Gastrocnemius medialis (tissue), 4 donors: ENCODE data around the gene BBOX1. TPM values are rescaled to one million over a fixed set of nuclear protein-coding genes. Genes with fewer than 3 reads are reported as not detected.
A peak's percentile ranks its signal among the peaks of the same experiment; 100 is the strongest.

Source experiments
- ATAC-seq, 2 donors: fragments of 150-250 bp; one replicate each; pipeline ENCODE4 v1.9.1; 2016
- DNase-seq, 2 donors: peaks; one replicate each; pipeline ENCODE4 v3.0.0-alpha.2; 2019
- H3K27ac ChIP-seq, 4 donors: fragments of 200-600 bp; sonication (generic); 1 replicate in 1 of 4; 2 replicates in 3 of 4; pipeline ENCODE4 v1.5.1; 2016 to 2018; ENCODE audit warnings: mild to moderate bottlenecking in 2 of 4, moderate library complexity in 1 of 4
- H3K27me3 ChIP-seq, 3 donors: fragments of 200-600 bp; sonication (generic) in 2 of 3; 1 replicate in 1 of 3; 2 replicates in 2 of 3; pipeline versions ENCODE4 v1.5.1 to v1.6.0; 2016 to 2019; ENCODE audit warnings: mild to moderate bottlenecking in 1 of 3, moderate library complexity in 1 of 3
- H3K36me3 ChIP-seq, 2 donors: fragments of 200-600 bp; sonication (generic) in 1 of 2; one replicate each; pipeline ENCODE4 v1.5.1; 2017 to 2018
- H3K4me1 ChIP-seq, 2 donors: fragments of 200-600 bp; sonication (generic) in 1 of 2; one replicate each; pipeline ENCODE4 v1.5.1; 2016 to 2017; ENCODE audit warnings: mild to moderate bottlenecking in 2 of 2
- H3K4me3 ChIP-seq, 4 donors: fragments of 200-600 bp; sonication (generic) in 3 of 4; 1 replicate in 1 of 4; 2 replicates in 3 of 4; pipeline ENCODE4 v1.5.1; 2016 to 2019; ENCODE audit warnings: mild to moderate bottlenecking in 2 of 4
- H3K9me3 ChIP-seq, 3 donors: fragments of 200-600 bp; sonication (generic) in 2 of 3; 1 replicate in 1 of 3; 2 replicates in 2 of 3; pipeline ENCODE4 v1.5.1; 2016 to 2019
- POLR2A ChIP-seq, 2 donors: fragments of 450-650 bp; IDR thresholded peaks; one replicate each; pipeline ENCODE4 v1.6.1; 2017; ENCODE audit warnings: antibody characterized with exemption in 2 of 2, mild to moderate bottlenecking in 2 of 2, moderate library complexity in 2 of 2
- in situ Hi-C, 4 donors: fragments of 200-750 bp; cut with MboI; loops; one replicate each; pipeline versions ENCODE4 v1.15.0 to v1.8.0; 2017; ENCODE audit warnings: low sequenced_read_pairs in 4 of 4
- intact Hi-C: fragments of 100-400 bp; cut with DNase I; formaldehyde crosslinking; loops from one replicate; pipeline ENCODE4 v1.15.1; 2023; ENCODE audit warnings: low total_unique reads
- total RNA-seq, 4 donors: library from RNA; depleted of rRNA; stranded (reverse); fragments of >200 nt; gene quantifications; one replicate each; pipeline versions ENCODE4 v1.1.0 to v1.2.3, GENCODE V29; 2016
- TF ChIP-seq, protein P1 (sequence below), 5 experiments: fragments of 450-650 bp in 3 of 5; fragments of 200-600 bp in 2 of 5; sonication (generic) in 2 of 5; IDR thresholded peaks in 4 of 5; conservative IDR thresholded peaks in 1 of 5; 1 replicate in 4 of 5; 2 replicates in 1 of 5; pipeline ENCODE4 v1.5.1; 2016 to 2019; ENCODE audit warnings: antibody characterized with exemption in 5 of 5, mild to moderate bottlenecking in 3 of 5, moderate library complexity in 3 of 5

The BBOX1 gene
- total RNA-seq, 4 donors from 2014 or later = 0.25 to 10.2 (median 0.65) TPM; not detected in 1

- ATAC-seq (no peak), DNase-seq (no peak)
- Histone ChIP-seq H3K9me3 (no peaks in the 10 kb centered on the region), H3K27me3 (no peaks in the 10 kb centered on the region), H3K4me3 (no peak overlapping the region), H3K4me1 (no peaks in the 10 kb centered on the region), H3K27ac (no peak overlapping the region), H3K36me3 (no peaks in the 10 kb centered on the region)
- in situ Hi-C loops (no loop called here), intact Hi-C loops (no loop called here)
- TF ChIP-seq, protein P1, sequence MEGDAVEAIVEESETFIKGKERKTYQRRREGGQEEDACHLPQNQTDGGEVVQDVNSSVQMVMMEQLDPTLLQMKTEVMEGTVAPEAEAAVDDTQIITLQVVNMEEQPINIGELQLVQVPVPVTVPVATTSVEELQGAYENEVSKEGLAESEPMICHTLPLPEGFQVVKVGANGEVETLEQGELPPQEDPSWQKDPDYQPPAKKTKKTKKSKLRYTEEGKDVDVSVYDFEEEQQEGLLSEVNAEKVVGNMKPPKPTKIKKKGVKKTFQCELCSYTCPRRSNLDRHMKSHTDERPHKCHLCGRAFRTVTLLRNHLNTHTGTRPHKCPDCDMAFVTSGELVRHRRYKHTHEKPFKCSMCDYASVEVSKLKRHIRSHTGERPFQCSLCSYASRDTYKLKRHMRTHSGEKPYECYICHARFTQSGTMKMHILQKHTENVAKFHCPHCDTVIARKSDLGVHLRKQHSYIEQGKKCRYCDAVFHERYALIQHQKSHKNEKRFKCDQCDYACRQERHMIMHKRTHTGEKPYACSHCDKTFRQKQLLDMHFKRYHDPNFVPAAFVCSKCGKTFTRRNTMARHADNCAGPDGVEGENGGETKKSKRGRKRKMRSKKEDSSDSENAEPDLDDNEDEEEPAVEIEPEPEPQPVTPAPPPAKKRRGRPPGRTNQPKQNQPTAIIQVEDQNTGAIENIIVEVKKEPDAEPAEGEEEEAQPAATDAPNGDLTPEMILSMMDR (IDR thresholded peaks at IDR 0.05 in 4 of 5, conservative IDR thresholded peaks at IDR 0.05 in 1 of 5) = no peak
- TF ChIP-seq POLR2A (IDR thresholded peaks at IDR 0.05) = no peak
Observed at GRCh38 chr11:27024865-27025264, 15.8 kb upstream of the BBOX1 start.

DNA sequence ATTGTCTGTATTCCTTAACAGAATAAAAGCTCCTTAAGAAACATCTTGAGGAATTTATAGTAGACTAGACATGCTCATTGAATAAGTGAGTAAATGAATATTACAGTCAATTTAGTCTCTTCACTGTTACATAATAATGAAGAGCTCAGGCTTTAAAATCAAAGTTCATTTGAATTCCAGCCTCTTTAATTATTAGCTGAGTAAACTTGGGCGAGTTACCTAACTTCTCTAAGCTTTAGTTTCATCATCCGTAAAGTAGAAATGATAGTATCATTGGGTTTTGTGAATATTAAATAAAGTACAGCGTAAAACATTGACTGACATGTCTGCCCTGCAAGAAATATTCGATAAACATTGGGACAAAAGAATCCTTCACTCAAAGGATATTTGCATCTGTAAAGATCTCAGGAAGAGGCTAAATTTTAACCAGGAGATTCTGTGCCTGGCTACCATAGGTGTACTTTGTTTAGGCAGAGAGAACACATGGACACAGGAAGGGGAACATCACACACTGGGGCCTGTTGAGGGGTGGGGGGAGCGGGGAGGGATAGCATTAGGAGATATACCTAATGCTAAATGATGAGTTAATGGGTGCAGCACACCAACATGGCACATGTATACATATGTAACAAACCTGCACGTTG, 15.2 kb upstream of the BBOX1 start:
- Histone ChIP-seq H3K27me3 (no peaks in the 10 kb centered on the region), H3K36me3 (no peaks in the 10 kb centered on the region), H3K4me1 (no peaks in the 10 kb centered on the region), H3K9me3 (no peaks in the 10 kb centered on the region), H3K4me3 (no peak overlapping the region), H3K27ac (no peak overlapping the region)
- intact Hi-C loops (no loop called here), in situ Hi-C loops (no loop called here)
- no peak for ATAC-seq
- TF ChIP-seq, protein P1 (IDR thresholded peaks at IDR 0.05 in 4 of 5, conservative IDR thresholded peaks at IDR 0.05 in 1 of 5) = no peak
- no peak for TF ChIP-seq POLR2A (IDR thresholded peaks at IDR 0.05)
- no peak for DNase-seq

- DNase-seq (no peak), ATAC-seq (no peak)
- Histone ChIP-seq H3K4me3 (no peak overlapping the region), H3K27me3 (no peaks in the 10 kb centered on the region), H3K4me1 (no peaks in the 10 kb centered on the region), H3K27ac (no peak overlapping the region), H3K9me3 (no peaks in the 10 kb centered on the region), H3K36me3 (no peaks in the 10 kb centered on the region)
- in situ Hi-C loops (no loop called here), intact Hi-C loops (no loop called here)
- TF ChIP-seq, protein P1 (IDR thresholded peaks at IDR 0.05 in 4 of 5, conservative IDR thresholded peaks at IDR 0.05 in 1 of 5) = no peak
- TF ChIP-seq POLR2A (IDR thresholded peaks at IDR 0.05) = no peak
Observed at GRCh38 chr11:27025957-27026733, 14.5 kb upstream of the BBOX1 start.

DNA sequence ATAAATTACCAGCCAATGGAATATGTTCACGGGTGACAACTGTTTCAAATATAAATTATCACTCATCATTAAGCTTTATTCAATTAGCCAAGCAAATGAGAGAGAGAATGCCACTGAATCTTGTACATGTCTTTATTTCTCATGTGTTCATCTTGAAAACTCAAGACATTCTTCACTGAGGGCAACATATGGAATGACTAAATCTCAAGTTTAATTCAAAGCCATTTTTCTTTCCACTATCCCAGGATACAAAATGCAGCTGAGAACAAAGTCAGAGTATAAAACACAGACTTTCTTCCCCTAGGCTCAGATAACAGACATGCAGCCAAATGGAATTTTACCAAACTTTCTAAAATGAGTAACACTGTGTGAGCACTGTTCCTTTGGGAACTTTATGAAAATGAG, 12.1 kb upstream of the BBOX1 start:
- no peaks in the 10 kb centered on the region for H3K27me3 ChIP-seq
- H3K27ac ChIP-seq = no peak overlapping the region
- intact Hi-C loops (no loop called here), in situ Hi-C loops (no loop called here)
- peak in 1 of 2 donors; percentile 58 for ATAC-seq
- no peak for DNase-seq
- no peaks in the 10 kb centered on the region for H3K4me1 ChIP-seq
- no peak overlapping the region for H3K4me3 ChIP-seq
- no peaks in the 10 kb centered on the region for H3K36me3 ChIP-seq
- TF ChIP-seq POLR2A (IDR thresholded peaks at IDR 0.05) = no peak
- TF ChIP-seq, protein P1 (IDR thresholded peaks at IDR 0.05 in 4 of 5, conservative IDR thresholded peaks at IDR 0.05 in 1 of 5) = no peak
- no peaks in the 10 kb centered on the region for H3K9me3 ChIP-seq
